HL-60/S4 treated with retinoic acid at 250 ng/mL for 4 days and 3 days (cell line): ENCODE measurements around the gene PRIM2.
"Not testable (repeated sequence)": the region's sequence is repeated elsewhere in the genome, so short reads cannot be mapped to it uniquely, and the experiment has no call there.

Source experiments
- in situ Hi-C: fragments of 300-500 bp; cut with MboI; formaldehyde crosslinking; loops from 2 replicates; pipeline ENCODE4 v1.7.0; 2022; ENCODE audit warnings: low sequenced_read_pairs

The PRIM2 gene

DNA sequence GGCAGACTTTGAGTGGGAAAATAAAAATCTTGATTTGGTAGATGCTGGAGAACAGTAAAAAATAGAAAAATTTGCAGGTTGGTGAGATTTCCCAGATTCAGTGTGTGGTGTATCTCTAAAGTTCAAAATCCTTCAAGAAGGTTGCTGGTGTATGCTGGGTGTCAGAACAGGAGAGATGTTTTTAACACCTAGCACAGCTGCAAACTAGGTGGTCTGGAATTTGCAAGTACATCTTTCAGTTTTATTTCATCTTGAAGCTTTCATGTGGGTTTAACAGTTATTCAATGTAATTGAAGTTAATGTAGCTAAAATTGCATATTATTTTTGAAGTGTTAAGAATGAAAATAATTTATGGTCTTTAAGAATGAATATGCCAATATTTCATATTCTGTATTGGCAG is 40.9 kb downstream of the PRIM2 start:
- in situ Hi-C loops, result not testable (repeated sequence)

DNA sequence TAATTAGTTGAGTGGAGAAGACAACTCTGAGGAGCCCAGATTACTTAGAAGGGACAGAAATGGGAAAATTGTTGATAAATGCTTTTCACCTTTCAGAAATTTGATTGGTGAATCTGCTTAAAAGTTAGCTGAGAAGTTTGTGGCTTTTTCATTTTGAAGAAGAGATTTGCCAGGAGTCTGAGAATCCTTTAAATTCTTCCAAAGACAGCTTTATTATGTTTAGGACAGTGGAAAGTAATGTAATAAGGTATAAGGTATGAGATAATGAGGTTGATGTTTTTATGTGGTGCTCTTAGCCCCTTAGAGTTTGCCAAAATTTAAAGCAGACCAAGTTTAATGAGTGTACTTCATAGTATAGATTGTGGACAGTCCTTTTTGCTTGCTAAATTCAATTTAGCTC is 42.3 kb downstream of the PRIM2 start:
- in situ Hi-C loops, result not testable (repeated sequence)

DNA sequence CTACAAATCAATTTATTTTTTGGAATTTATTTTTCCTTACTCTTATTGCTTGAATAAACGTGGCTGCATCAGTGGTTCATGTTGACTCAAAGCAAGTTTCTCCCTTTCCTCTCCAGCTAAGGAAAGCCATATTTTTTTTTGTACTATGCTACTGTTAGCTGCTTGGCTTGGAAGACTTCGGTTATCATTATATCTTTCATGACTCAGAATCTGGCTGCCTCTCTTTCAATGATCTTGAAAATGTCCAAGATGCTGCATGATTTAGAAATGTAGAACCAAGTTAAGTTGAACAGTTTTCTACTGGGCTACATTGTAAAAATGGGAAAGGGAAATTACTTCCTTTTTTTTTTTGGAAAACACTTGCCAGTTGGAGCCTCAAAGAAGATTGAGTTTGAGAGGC is 44.9 kb downstream of the PRIM2 start:
- in situ Hi-C loops, result not testable (repeated sequence)

DNA sequence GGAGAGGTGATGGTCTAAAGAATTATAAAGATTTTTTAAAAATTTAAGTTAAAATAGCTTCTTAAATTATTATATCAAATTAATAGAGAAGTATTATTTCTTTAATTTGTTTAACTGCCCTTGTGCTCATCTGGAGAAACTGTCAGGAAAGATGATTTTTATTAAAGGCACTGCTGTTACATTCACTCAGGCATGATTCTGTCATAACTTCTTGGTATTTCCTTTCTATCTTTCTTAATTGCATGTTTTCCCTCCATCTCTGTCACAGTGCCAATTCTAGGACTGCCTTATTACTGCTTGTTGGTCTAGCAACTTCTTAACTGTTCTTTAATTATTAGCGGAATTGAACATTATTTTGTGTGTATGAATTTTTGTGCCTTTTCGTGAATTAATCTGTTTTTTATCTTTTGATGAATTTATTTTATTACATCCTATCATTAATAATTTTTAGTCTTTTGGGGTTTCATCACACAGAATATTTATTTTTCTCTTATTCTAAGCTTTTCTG is 47.7 kb downstream of the PRIM2 start:
- in situ Hi-C loops, result not testable (repeated sequence)

DNA sequence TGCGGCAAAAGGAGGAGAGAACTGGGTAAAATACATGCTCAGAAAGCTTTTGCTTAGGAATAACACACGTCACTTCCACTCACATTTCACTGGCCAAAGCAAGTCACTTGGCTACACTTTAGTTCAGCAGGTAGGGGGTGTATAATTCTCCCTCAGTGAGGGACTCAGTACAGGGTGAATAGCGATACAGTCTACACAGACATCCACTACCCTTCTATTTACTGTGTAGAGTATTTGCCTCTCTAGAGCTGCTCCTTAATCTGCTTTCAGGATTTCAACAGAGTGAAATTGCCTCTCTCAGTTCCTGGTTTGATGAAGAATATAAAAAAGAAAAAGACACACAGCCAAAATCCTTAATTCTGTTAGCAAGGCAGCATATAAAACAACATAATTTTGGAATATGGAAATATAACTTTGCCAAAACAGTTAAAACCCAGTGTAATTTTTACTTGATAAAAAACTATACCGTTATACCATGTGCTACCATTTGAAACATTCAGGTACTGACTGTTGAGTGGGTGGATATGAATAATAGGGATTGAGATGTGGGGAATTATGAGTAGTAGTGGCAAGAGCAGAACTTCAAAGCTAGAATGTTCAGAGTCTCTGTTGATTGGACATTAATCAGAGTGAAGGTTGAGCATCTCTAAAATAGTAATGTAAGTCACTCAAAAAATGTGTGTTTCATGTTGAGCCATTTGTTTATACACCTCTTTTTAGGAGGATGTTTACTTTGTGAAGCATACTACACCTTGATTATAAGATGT is 51.7 kb downstream of the PRIM2 start:
- in situ Hi-C loops, result not testable (repeated sequence)

DNA sequence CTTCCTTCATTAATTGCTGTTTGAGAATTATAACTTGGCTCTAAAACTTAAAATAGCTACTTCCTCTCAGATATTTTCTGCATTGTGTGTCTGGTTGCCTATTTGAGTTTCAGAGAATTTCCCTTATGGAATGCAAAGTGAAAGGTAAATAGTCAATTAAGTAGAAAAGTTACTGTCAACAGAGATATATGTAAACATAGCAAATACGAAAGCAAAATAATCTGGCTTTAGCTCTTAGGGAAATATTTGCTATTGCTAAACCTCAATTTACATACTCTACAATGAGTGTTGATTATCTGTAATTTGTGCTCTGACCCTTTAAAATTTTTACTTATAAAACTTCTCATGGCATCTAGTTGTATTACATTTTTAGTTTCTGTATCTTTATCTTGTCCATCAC is 54.3 kb downstream of the PRIM2 start:
- in situ Hi-C loops, result not testable (repeated sequence)

DNA sequence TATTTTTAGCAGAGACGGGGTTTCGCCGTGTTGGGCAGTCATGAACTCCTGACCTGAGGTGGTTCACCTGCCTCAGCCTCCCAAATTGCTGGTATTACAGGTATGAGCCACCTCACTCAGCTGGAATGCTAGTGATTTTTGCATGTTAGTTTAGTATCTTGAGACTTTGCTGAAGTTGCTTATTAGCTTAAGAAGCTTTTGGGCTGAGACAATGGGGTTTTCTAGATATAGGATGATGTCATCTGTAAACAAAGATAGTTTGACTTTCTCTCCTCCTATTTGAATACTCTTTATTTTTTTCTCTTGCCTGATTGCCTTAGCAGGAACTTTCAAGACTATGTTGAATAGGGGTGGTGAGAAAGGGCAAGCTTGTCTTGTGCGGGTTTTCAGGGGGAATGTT is 57.3 kb downstream of the PRIM2 start:
- in situ Hi-C loops, result not testable (repeated sequence)

DNA sequence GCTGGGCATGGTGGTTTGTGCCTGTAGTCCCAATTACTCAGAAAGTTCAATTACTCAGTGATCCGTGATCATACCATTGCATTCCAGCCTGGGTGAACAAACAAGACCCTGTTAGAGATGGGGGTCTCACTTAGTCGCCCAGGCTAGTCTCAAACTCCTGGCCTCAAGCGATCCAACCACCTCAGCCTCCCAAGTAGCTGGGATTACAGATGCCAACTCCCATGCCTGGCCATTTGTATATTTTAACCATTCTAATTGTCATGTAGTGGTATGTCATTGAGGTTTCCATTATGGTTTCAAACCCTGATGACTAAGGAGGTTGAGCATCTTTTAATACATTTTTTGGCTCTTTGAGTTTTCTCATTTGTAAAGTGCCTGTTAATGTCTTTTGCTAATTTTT is 58.7 kb downstream of the PRIM2 start:
- in situ Hi-C loops, result not testable (repeated sequence)

DNA sequence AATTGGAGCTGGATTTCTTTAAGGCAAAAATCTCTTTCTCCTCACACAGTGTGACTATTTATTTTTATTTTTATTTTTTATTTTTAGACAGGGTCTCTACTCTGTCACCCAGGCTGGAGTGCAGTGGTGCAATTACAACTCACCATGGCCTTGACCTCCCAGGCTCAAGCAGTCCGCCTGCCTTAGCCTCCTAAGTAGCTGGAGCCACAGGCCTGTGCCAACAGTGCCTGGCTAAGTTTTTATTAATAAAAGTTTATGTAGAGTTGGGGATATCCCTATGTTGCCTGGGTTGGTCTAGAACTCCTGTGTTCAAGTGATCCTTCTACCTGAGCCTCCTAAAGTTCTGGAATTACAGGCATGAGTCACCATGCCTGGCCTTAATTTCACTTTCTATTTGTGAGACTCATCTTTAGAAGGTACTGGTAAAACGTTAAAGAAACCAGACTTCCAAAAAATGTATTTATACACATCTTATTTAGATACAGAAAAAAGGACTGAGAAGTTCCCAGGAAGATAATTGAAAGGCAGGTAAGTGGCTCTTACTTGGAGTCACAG is 71.7 kb downstream of the PRIM2 start:
- in situ Hi-C loops, result not testable (repeated sequence)

DNA sequence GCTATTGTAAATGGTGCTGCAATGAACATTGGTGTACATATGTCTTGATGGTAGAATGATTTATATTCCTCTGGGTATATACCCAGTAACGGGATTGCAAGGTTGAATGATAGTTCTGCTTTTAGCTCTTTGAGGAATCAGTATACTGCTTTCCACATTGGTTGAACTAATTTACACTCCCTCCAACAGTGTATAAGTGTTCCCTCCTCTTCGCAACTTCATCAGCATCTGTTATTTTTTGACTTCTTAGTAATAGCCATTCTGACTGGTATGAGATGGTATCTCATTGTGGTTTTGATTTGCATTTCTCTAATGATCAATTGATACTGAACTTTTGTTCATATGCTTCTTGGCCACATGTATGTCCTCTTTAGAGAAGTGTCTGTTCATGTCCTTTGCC is 73.4 kb downstream of the PRIM2 start:
- in situ Hi-C loops, result not testable (repeated sequence)

DNA sequence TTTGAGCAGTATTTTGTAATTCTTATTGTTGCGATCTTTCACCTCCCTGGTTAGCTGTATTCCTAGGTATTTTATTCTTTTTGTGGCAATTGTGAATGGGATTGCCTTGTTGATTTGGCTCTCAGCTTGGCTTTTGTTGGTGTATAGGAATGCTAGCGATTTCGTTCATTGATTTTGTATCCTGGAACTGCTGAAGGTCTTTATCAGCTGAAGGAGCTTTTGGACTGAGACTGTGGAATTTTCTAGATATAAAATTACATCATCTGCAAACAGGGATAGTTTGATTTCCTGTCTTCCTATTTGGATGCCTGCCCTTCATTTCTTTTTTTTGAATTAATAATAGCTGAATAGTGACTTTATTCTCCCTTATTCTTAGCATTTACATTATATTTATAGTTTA is 74.6 kb downstream of the PRIM2 start:
- in situ Hi-C loops, result not testable (repeated sequence)

DNA sequence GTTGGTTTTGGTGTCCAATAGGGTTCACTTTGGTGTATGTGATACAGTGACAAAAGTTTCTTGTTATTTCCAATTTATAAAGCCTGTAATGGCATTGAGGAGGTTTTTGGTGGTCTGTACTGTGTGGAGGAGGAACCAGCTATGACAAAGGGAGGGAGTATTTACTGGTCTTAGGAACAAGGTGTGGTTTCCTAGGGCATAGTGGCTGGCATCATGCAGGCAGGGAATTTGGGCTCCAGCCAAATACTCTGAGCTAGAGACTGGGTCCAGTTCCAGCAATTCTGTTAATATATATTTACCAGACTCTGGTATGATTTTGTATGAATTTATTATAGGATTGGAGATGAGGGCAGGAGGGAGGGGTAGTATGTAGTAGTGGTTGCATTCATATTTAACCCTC is 101.9 kb downstream of the PRIM2 start:
- in situ Hi-C loops, result not testable (repeated sequence)

DNA sequence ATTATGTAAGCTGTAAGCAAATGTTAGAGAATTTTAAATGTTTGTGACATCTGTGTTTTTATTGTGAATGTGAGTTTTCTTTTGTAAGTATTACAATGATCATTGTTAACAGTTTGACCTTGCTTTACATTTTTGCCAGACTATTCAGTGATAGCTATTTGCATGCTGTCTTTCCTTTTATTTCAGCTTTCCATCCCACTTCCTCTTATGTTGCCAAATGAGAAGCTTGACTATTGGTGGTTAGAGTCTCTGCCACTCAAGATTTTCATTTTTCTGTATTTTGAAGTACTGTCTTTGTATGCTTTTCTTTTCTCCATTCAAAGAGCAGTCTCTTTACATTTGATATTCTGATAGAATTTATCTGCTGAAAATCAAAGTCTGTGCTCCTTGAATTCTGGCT is 104.1 kb downstream of the PRIM2 start:
- in situ Hi-C loops, result no loop called here

DNA sequence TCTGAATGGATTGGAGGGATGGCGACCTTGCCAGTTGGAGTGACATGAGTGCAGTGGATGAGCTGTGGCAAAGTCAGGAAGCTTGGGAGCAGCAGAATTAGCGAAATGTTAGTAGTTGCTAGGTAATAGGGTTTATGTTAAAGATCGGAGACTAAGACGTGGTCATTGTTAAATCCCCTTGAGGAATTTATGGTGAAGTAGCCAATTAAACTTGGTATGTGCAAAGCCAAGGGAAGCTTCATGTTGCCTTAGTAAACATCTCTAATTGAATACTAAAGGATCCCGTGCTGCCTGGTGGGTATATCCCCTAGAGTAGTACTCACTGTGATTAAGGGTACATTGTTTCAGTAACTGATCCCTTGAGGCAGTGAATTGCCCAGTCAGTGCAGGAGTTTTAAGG is 106.0 kb downstream of the PRIM2 start:
- in situ Hi-C loops, result no loop called here

DNA sequence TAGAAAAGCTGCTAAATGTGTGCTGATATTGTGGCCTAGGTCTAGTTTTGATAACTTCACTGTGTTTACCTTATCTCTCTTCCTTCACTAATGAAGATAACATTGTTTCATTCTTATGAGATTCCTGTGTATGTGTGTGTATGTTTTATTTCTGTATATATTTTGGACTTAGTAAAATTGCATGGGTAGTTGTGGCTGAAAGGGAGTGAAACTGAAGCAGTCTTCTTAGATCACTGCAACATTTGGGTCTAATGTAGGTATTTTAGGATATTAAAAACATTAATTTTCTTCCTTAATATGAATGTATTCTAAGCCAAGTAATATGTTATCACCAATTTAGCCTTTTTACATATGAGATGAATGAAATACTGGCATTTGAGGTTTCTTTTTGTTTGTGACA is 114.3 kb downstream of the PRIM2 start:
- in situ Hi-C loops, result not testable (repeated sequence)

DNA sequence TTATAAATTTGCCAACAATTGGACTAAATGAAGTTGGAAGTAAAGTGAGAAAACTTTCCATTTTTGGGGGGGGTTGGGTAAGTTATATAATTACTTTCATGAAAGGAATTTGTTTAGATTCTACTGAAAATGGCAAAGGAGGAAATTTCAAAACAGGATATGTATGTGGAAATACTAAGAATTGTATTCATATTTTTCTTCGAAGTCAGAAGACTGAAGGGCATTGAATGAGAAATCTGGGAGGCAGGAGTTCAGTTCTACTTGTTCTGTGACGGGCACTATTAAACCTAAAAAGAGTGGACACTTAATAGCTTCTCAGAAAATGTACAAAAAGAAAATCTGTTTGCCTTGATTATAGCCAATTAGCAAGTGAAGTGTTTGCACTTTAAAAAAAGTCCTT is 114.7 kb downstream of the PRIM2 start:
- in situ Hi-C loops, result no loop called here

DNA sequence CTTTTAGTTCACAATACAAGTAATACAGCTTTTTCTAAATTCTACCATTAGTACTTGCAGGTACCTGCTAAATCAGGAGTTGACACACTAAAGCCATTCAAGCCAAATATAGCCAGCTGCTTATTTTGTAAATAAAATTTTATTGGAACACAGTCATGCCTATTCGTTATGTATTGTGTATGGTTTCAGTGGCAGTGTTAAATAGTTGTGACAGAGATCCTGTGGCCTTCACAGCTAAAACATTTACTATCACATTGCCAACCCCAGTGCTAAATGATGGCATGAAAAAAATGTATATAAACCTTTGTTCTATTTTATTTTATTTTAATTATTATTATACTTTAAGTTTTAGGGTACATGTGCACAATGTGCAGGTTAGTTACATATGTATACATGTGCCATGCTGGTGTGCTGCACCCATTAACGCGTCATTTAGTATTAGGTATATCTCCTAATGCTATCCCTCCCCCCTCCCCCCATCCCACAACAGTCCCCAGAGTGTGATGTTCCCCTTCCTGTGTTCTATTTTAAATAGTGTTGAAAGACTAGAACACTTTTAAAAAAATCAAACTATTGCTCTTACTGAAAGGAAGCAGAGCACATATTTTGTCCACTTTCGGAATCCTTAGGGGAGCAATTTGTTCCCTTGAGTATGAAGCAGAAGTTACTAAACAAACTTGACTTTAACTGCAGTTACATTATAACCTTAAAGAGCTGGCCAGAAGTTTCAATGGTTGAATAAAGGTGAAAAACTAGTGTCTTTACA is 115.7 kb downstream of the PRIM2 start:
- in situ Hi-C loops, result no loop called here

DNA sequence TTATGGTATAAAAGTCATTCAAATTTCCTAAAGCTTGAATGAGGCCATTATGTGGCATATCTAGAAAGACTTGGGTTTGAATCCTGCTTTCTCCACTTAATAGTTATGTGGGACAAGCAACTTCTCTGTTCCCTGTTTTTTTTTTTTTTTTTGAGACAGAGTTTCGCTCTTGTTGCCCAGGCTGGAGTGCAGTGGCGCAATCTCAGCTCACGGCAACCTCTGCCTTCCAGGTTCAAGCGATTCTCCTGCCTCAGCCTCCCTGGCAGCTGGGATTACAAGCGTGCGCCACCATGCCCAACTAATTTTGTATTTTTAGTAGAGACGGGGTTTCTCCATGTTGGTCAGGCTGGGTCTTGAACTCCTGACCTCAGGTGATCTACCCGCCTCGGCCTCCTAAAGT is 116.4 kb downstream of the PRIM2 start:
- in situ Hi-C loops, result not testable (repeated sequence)

DNA sequence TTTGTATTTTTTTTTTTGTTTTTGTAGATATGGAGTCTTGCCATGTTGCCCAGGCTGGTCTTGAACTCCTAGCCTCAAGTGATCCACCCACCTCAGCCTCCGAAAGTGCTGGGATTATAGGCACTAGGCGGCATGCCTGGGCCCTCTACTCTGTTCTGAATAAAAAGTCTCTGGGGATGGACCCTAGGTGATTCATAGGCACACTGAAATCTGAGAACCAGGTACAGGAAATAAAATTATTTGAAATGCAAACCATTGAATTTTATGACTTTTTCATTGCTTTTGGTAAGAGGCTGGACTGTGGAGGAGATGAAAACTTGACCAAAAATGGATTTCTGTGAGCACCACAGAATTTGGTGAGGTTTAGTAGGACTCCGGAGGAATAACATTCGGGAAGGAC is 117.5 kb downstream of the PRIM2 start:
- in situ Hi-C loops, result no loop called here

DNA sequence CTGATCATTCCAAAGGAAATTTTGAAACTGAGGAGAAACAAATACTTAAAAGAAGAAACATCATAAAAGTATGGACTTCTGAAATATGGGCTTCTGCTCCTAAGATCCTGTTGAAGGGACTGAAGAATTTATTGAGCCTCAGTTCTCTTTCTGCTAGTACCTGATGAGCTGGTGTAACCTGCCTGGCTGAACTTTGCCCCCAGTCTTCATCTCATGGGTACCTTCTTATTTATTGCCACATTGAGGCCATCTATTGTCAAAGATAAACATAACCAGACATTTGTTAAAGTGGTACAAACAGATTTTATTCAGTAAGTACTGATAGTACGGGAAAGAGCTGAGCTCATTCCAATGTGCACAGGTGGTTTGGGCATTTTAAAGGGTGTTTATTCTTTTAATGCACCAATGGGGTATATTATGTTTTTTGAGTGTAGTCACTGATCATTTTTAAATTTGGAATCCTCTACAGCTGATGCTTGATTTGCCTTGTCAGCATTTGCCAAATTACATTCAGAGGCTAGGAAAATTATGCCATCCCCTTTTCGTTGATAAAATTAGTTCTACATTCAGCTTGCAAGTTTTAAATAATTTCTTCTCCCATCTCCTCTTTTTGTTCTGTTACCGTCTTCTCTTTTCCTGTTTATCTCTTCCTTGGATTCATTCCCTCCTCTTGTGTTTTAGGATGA is 118.2 kb downstream of the PRIM2 start:
- in situ Hi-C loops, result no loop called here

DNA sequence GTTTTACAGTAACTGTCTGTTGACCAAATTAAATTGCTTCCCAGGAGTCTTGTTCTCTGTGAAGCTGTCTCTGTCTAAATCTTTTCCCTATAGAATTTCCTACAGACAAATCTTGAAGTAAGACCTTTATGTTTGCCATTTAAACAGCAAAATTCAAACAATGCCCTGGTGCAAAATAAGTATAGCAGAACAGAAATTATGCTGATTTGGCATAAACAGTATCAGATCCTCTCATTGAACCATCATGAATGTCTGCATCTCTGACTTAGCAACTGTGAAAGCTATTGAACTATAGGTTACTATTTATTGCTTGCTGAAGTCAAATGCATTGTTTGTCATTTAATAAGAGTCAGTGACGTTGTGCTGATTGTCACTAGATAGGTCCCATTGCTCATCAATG is 123.3 kb downstream of the PRIM2 start:
- in situ Hi-C loops, result not testable (repeated sequence)
